Neural progenitor cell (in vitro differentiated cells): ENCODE results near the gene OARD1. TPM values are rescaled to one million over a fixed set of nuclear protein-coding genes. Genes with fewer than 3 reads are reported as not detected.
A peak's percentile ranks its signal among the peaks of the same experiment; 100 is the strongest.
"Not testable (repeated sequence)": the region's sequence is repeated elsewhere in the genome, so short reads cannot be mapped to it uniquely, and the experiment has no call there.

Source experiments
- DNase-seq: peaks from one replicate; pipeline ENCODE4 v3.0.0-alpha.2; 2016; ENCODE audit warnings: low spot score
- H2AFZ ChIP-seq: fragments of 200-600 bp; sonication (generic); replicated peaks from 2 replicates; pipeline ENCODE4 v1.6.1; 2016; ENCODE audit warnings: antibody characterized with exemption
- H3F3A ChIP-seq: fragments of 200-600 bp; sonication (generic); 2 replicates; pipeline ENCODE4 v1.6.1; 2016; ENCODE audit warnings: antibody characterized with exemption, low read depth
- H3K27ac ChIP-seq: fragments of 200-600 bp; sonication (generic); 2 replicates; pipeline ENCODE4 v1.5.1; 2016; ENCODE audit warnings: mild to moderate bottlenecking
- H3K27me3 ChIP-seq: fragments of 200-600 bp; sonication (generic); 2 replicates; pipeline ENCODE4 v1.6.1; 2016; ENCODE audit warnings: mild to moderate bottlenecking, moderate library complexity
- H3K36me3 ChIP-seq: fragments of 200-600 bp; sonication (generic); 2 replicates; pipeline ENCODE4 v1.5.1; 2016
- H3K4me1 ChIP-seq: fragments of 200-600 bp; sonication (generic); 2 replicates; pipeline ENCODE4 v1.6.1; 2016; ENCODE audit warnings: mixed run types
- H3K4me2 ChIP-seq: fragments of 200-600 bp; sonication (generic); 2 replicates; pipeline ENCODE4 v1.6.1; 2016
- H3K4me3 ChIP-seq: fragments of 200-600 bp; sonication (generic); 2 replicates; pipeline ENCODE4 v1.5.1; 2016
- H3K79me2 ChIP-seq: fragments of 200-600 bp; sonication (generic); 2 replicates; pipeline ENCODE4 v1.6.1; 2016; ENCODE audit warnings: low read depth
- H3K9ac ChIP-seq: fragments of 200-600 bp; sonication (generic); 2 replicates; pipeline ENCODE4 v1.6.1; 2016
- H3K9me3 ChIP-seq: fragments of 200-600 bp; sonication (generic); 2 replicates; pipeline ENCODE4 v1.5.1; 2016; ENCODE audit warnings: low read depth
- H4K20me1 ChIP-seq: fragments of 200-600 bp; sonication (generic); 2 replicates; pipeline ENCODE4 v1.6.1; 2016; ENCODE audit warnings: low read depth
- H3K27ac Mint-ChIP-seq: 3 replicates; pipeline ENCODE4 v1.8.0; 2021; ENCODE audit warnings: mixed read lengths
- H3K27me3 Mint-ChIP-seq: 2 replicates; pipeline ENCODE4 v1.8.0; 2022; ENCODE audit warnings: low read depth, mild to moderate bottlenecking, inconsistent platforms, moderate library complexity, mixed read lengths; ENCODE audit not compliant: insufficient read depth
- H3K36me3 Mint-ChIP-seq: 3 replicates; pipeline ENCODE4 v1.8.0; 2021; ENCODE audit warnings: mixed read lengths
- H3K4me1 Mint-ChIP-seq: 3 replicates; pipeline ENCODE4 v1.8.0; 2021; ENCODE audit warnings: mixed read lengths
- H3K4me3 Mint-ChIP-seq: 3 replicates; pipeline ENCODE4 v1.8.0; 2021; ENCODE audit warnings: mild to moderate bottlenecking, moderate library complexity, mixed read lengths
- H3K9me3 Mint-ChIP-seq: 3 replicates; pipeline ENCODE4 v1.8.0; 2020; ENCODE audit warnings: mixed read lengths
- CTCF ChIP-seq: fragments of 200-600 bp; sonication (generic); IDR thresholded peaks from 2 replicates; pipeline ENCODE4 v1.5.1; 2017; ENCODE audit warnings: antibody characterized with exemption, mild to moderate bottlenecking
- EZH2 ChIP-seq: fragments of 200-600 bp; sonication (generic); IDR thresholded peaks from 2 replicates; pipeline ENCODE4 v1.6.1; 2017; ENCODE audit warnings: antibody characterized with exemption, mild to moderate bottlenecking, moderate library complexity
- EZH2phosphoT487 ChIP-seq: fragments of 200-600 bp; sonication (generic); IDR thresholded peaks from 2 replicates; pipeline ENCODE4 v1.6.1; 2017; ENCODE audit warnings: antibody characterized with exemption
- total RNA-seq: library from RNA; depleted of rRNA; stranded (reverse); fragments of >200 nt; gene quantifications from 2 replicates; pipeline ENCODE4 v1.2.3, GENCODE V29; 2015; ENCODE audit warnings: low replicate concordance

Gene OARD1, protein sequence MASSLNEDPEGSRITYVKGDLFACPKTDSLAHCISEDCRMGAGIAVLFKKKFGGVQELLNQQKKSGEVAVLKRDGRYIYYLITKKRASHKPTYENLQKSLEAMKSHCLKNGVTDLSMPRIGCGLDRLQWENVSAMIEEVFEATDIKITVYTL
- total RNA-seq, result 41.9 and 67.9 TPM in 2 replicates

DNA sequence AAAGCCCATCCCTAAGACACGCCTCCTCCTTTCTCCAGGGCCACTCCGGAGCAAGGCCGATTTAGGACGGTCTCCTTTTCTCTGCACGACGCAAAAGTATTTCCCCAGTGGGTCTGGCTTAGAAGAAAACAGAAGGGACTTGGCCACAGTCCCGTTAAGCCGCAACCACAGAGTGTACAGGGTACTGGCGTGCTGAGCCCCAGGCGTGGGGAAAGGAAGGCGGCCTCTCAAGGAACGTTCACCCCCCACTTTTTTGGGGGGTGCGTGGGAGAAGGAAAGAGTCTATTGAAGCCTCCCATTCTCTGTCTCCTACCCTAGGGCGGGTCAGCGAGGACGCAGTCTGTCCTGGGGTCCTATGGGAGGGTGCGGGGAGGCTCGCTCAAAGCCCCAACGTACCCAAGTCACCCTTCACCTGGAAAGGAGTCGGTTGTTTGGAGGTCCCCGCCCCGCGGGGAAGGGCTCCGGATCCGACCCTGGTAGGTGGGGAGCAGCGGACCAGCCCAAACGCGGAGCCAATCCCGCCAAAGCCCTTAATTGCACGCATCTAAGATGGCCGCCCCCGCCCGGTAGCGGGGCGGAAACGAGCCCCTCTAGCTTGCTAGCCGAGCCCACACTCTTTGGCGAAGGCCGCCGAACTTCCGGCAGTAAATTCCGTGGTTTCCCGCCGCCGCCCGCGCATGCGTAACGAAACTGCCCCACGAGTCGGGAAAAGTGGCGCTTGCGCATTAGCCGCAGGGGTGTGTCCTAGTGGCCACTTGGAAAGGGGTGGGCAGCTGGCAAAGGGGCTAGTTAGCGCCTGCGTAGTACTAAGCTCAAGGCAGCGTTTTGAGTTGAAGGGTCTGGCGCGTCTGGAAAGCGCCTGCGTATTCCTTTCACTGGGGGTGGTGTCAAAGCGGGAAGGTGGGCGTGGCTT lies at the start of gene OARD1:
OARD1 (minus strand) TSS at position 434 of the 913 bp plus-strand sequence. CDS start 722 bp downstream, outside the sequence.
- Mint-ChIP-seq H3K36me3 (no peaks in the 10 kb centered on the region), H3K4me1 (peaks cover 28% of the 10 kb centered on the region), H3K4me3 (peak within 1 kb of the TSS; percentile 93), H3K27me3 (no peaks in the 10 kb centered on the region), H3K27ac (peak within 1 kb of the TSS; percentile 67), H3K9me3 (no peaks in the 10 kb centered on the region)
- Histone ChIP-seq H3K4me2 (peak within 1 kb of the TSS; percentile 92), H4K20me1 (peaks cover 34% of the 10 kb centered on the region), H3K9ac (peak within 1 kb of the TSS; percentile 92), H3K27ac (peak within 1 kb of the TSS; percentile 97), H3K36me3 (peaks cover 9% of the 10 kb centered on the region), H3K4me1 (peaks cover 37% of the 10 kb centered on the region), H3K27me3 (no peaks in the 10 kb centered on the region), H2AFZ (peak within 1 kb of the TSS; percentile 59), H3F3A (peaks cover 42% of the 10 kb centered on the region), H3K79me2 (peaks cover 54% of the 10 kb centered on the region), H3K9me3 (no peaks in the 10 kb centered on the region), H3K4me3 (peak within 1 kb of the TSS; percentile 96)
- TF ChIP-seq EZH2 (no peak), CTCF (no peak), EZH2phosphoT487 (no peak)
- peak; percentile 99 for DNase-seq

GRCh38 chr6:41120058-41120457 lies 47.9 kb upstream of the OARD1 start:
- H2AFZ ChIP-seq, result no peak overlapping the region
- peaks cover 7% of the 10 kb centered on the region for H3K4me1 ChIP-seq
- no peaks in the 10 kb centered on the region for H3F3A ChIP-seq
- no peak for DNase-seq
- no peaks in the 10 kb centered on the region for H3K9me3 ChIP-seq
- H3K79me2 ChIP-seq, result no peaks in the 10 kb centered on the region
- Mint-ChIP-seq H3K4me3 (no peak overlapping the region), H3K36me3 (peaks cover 2% of the 10 kb centered on the region), H3K4me1 (no peaks in the 10 kb centered on the region), H3K27me3 (peaks cover 4% of the 10 kb centered on the region), H3K9me3 (no peaks in the 10 kb centered on the region), H3K27ac (no peak overlapping the region)
- H3K9ac ChIP-seq, result no peak overlapping the region
- no peak overlapping the region for H3K4me2 ChIP-seq
- no peaks in the 10 kb centered on the region for H4K20me1 ChIP-seq
- TF ChIP-seq EZH2 (no peak), EZH2phosphoT487 (no peak), CTCF (no peak)
- no peak overlapping the region for H3K27ac ChIP-seq
- H3K27me3 ChIP-seq, result no peaks in the 10 kb centered on the region
- H3K36me3 ChIP-seq, result no peaks in the 10 kb centered on the region
- H3K4me3 ChIP-seq, result no peak overlapping the region

DNA sequence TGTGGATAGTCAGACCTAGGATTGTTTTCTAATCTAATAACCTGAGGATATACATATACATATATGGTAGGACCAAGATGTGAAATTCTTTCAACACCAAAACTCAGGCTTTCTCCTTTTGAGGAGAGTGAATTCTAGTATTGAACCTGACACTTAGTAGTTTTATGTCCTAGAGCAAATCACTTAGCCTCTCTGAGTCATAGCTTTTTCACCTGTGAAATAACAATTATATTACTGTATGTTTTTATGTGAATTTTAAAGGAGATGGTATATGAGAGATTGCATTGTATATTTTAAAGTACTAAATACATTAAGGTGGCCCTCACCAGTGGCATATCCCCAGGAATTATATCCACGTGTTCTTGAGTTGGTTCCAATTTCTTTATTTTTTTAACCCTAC lies 47.4 kb upstream of the OARD1 start:
- Histone ChIP-seq H3K36me3 (no peaks in the 10 kb centered on the region), H3K9ac (no peak overlapping the region), H3K4me3 (no peak overlapping the region), H3K9me3 (no peaks in the 10 kb centered on the region), H3K79me2 (no peaks in the 10 kb centered on the region), H4K20me1 (no peaks in the 10 kb centered on the region), H3F3A (no peaks in the 10 kb centered on the region), H3K4me1 (peaks cover 7% of the 10 kb centered on the region), H3K4me2 (no peak overlapping the region), H3K27me3 (no peaks in the 10 kb centered on the region), H2AFZ (no peak overlapping the region), H3K27ac (no peak overlapping the region)
- H3K4me1 Mint-ChIP-seq, result no peaks in the 10 kb centered on the region
- H3K4me3 Mint-ChIP-seq, result no peak overlapping the region
- TF ChIP-seq CTCF (no peak), EZH2 (no peak), EZH2phosphoT487 (no peak)
- peaks cover 4% of the 10 kb centered on the region for H3K27me3 Mint-ChIP-seq
- H3K9me3 Mint-ChIP-seq, result no peaks in the 10 kb centered on the region
- peaks cover 2% of the 10 kb centered on the region for H3K36me3 Mint-ChIP-seq
- no peak for DNase-seq
- no peak overlapping the region for H3K27ac Mint-ChIP-seq

GRCh38 chr6:41115027-41115426 lies 42.9 kb upstream of the OARD1 start:
- H3K4me1 ChIP-seq, DNase-seq, H3K27me3 ChIP-seq, H3K9ac ChIP-seq, H3K9me3 Mint-ChIP-seq, H3K4me3 Mint-ChIP-seq, H3K36me3 Mint-ChIP-seq, H2AFZ ChIP-seq, H3K4me2 ChIP-seq, H3K9me3 ChIP-seq, H3K4me1 Mint-ChIP-seq, H3F3A ChIP-seq, H3K4me3 ChIP-seq, H3K27ac ChIP-seq, H3K36me3 ChIP-seq, H4K20me1 ChIP-seq, H3K27me3 Mint-ChIP-seq, H3K27ac Mint-ChIP-seq, H3K79me2 ChIP-seq: not testable (repeated sequence)
